Ascending aorta (tissue), 2 donors: ENCODE results near the gene BRAF. TPM values are rescaled to one million over a fixed set of nuclear protein-coding genes. Genes with fewer than 3 reads are reported as not detected.
"Not testable (repeated sequence)": the region's sequence is repeated elsewhere in the genome, so short reads cannot be mapped to it uniquely, and the experiment has no call there.

ENCODE experiments used
- DNase-seq, 2 donors: peaks; one replicate each; pipeline ENCODE4 v3.0.0-alpha.2; 2019; ENCODE audit warnings: low spot score in 2 of 2
- H3K27ac ChIP-seq, 2 donors: fragments of 200-600 bp; sonication (generic); one replicate each; pipeline ENCODE4 v1.5.1; 2016 to 2017; ENCODE audit warnings: mild to moderate bottlenecking in 1 of 2
- H3K27me3 ChIP-seq: fragments of 200-600 bp; sonication (generic); one replicate; pipeline ENCODE4 v1.5.1; 2017
- H3K36me3 ChIP-seq, 2 donors: fragments of 200-600 bp; sonication (generic); one replicate each; pipeline ENCODE4 v1.5.1; 2016
- H3K4me1 ChIP-seq, 2 donors: fragments of 200-600 bp; sonication (generic); one replicate each; pipeline ENCODE4 v1.5.1; 2016 to 2017; ENCODE audit warnings: mild to moderate bottlenecking in 1 of 2
- H3K4me3 ChIP-seq, 2 donors: fragments of 200-600 bp; sonication (generic); one replicate each; pipeline ENCODE4 v1.5.1; 2016 to 2017; ENCODE audit warnings: mild to moderate bottlenecking in 1 of 2
- H3K9me3 ChIP-seq, 2 donors: fragments of 200-600 bp; sonication (generic); one replicate each; pipeline ENCODE4 v1.5.1; 2016
- CTCF ChIP-seq, 3 experiments: fragments of 200-600 bp in 2 of 3; fragments of 450-650 bp in 1 of 3; sonication (generic) in 2 of 3; IDR thresholded peaks; one replicate each; pipeline ENCODE4 v1.5.1; 2016 to 2019; ENCODE audit warnings: antibody characterized with exemption in 3 of 3, mild to moderate bottlenecking in 1 of 3, moderate library complexity in 1 of 3
- intact Hi-C: fragments of 100-400 bp; cut with DNase I; formaldehyde crosslinking; loops from one replicate; pipeline ENCODE4 v1.15.1; 2023
- total RNA-seq: library from RNA; depleted of rRNA; stranded (reverse); fragments of >200 nt; gene quantifications from one replicate; pipeline ENCODE4 v1.1.0, GENCODE V29; 2016

Gene BRAF
- total RNA-seq, 1 donor from 2014 or later = 14.2 TPM

- no peak overlapping the region for H3K27ac ChIP-seq
- H3K4me3 ChIP-seq = no peak overlapping the region
- no peaks in the 10 kb centered on the region for H3K36me3 ChIP-seq
- intact Hi-C loops = no loop called here
- H3K27me3 ChIP-seq = no peaks in the 10 kb centered on the region
- TF ChIP-seq CTCF (IDR thresholded peaks at IDR 0.05) = no peak
- H3K9me3 ChIP-seq = no peaks in the 10 kb centered on the region
- no peak for DNase-seq
- H3K4me1 ChIP-seq = no peaks in the 10 kb centered on the region
Observed at GRCh38 chr7:140915935-140916555, 8.7 kb downstream of the BRAF start.

GRCh38 chr7:140914083-140914482 lies 10.6 kb downstream of the BRAF start:
- Histone ChIP-seq H3K4me1 (no peaks in the 10 kb centered on the region), H3K27ac (no peak overlapping the region), H3K4me3 (no peak overlapping the region), H3K36me3 (no peaks in the 10 kb centered on the region), H3K27me3 (no peaks in the 10 kb centered on the region), H3K9me3 (no peaks in the 10 kb centered on the region)
- no peak for DNase-seq
- intact Hi-C loops = no loop called here
- no peak for TF ChIP-seq CTCF (IDR thresholded peaks at IDR 0.05)

- H3K9me3 ChIP-seq, H3K27me3 ChIP-seq, H3K36me3 ChIP-seq, H3K4me3 ChIP-seq, H3K27ac ChIP-seq, intact Hi-C loops, DNase-seq, H3K4me1 ChIP-seq: not testable (repeated sequence)
Observed at GRCh38 chr7:140913596-140913928, 11.2 kb downstream of the BRAF start.

GRCh38 chr7:140911746-140912145 lies 13.0 kb downstream of the BRAF start:
- no peak for TF ChIP-seq CTCF (IDR thresholded peaks at IDR 0.05)
- DNase-seq = no peak
- intact Hi-C loops = no loop called here

GRCh38 chr7:140909476-140910161 lies 15.1 kb downstream of the BRAF start:
- no peak for TF ChIP-seq CTCF (IDR thresholded peaks at IDR 0.05)
- Histone ChIP-seq H3K4me1 (no peaks in the 10 kb centered on the region), H3K4me3 (no peak overlapping the region), H3K27me3 (no peaks in the 10 kb centered on the region), H3K36me3 (no peaks in the 10 kb centered on the region), H3K9me3 (no peaks in the 10 kb centered on the region), H3K27ac (no peak overlapping the region)
- intact Hi-C loops = no loop called here
- DNase-seq = no peak

More at GRCh38 chr7:140911746-140912145, 13.0 kb downstream of the BRAF start:
- no peaks in the 10 kb centered on the region for H3K9me3 ChIP-seq
- no peak overlapping the region for H3K27ac ChIP-seq
- no peaks in the 10 kb centered on the region for H3K4me1 ChIP-seq
- no peak overlapping the region for H3K4me3 ChIP-seq
- H3K27me3 ChIP-seq = no peaks in the 10 kb centered on the region
- H3K36me3 ChIP-seq = no peaks in the 10 kb centered on the region

- H3K4me3 ChIP-seq = no peak overlapping the region
Observed at GRCh38 chr7:140908361-140908760, 16.4 kb downstream of the BRAF start.

More at GRCh38 chr7:140908361-140908760, 16.4 kb downstream of the BRAF start:
- Histone ChIP-seq H3K9me3 (no peaks in the 10 kb centered on the region), H3K27ac (no peak overlapping the region), H3K27me3 (no peaks in the 10 kb centered on the region), H3K36me3 (no peaks in the 10 kb centered on the region), H3K4me1 (no peaks in the 10 kb centered on the region)
- DNase-seq = no peak
- intact Hi-C loops = no loop called here
- TF ChIP-seq CTCF (IDR thresholded peaks at IDR 0.05) = no peak
